ENCODE measurements around the gene MEIKIN. TPM values are rescaled to one million over a fixed set of nuclear protein-coding genes. Genes with fewer than 3 reads are reported as not detected.

The MEIKIN gene
- polyA plus RNA-seq, 1 donor from 2014 or later: not detected

DNA sequence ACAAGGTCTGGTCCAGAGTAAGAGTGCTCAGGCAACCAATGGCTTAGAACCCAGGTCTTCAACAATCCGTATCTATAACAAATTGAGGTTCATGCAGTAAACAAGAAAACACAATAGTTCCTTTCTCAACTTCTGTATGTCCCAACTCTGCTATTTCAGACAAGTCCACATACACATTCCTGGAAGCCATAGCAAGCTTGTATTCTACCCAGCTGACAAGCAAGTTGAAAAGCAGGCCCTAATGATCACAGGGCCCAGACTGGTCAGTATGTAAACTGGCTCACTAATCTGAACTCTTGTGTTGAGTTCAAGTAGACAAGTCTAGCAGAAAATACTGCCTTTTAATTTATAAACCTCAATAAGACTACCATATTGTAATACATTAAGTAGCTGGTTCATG is 175.5 kb downstream of the MEIKIN start:
- Histone ChIP-seq H3K4me2 (ENCODE audit: low read length) (no peak overlapping the region), H4K20me1 (ENCODE audit: insufficient read depth) (no peaks in the 10 kb centered on the region), H3K27me3 (ENCODE audit: insufficient read depth, low read depth, low read length) (no peaks in the 10 kb centered on the region), H2AFZ (ENCODE audit: low read depth, low read length) (no peak overlapping the region), H3K36me3 (ENCODE audit: insufficient read depth, low read length) (no peaks in the 10 kb centered on the region), H3K27ac (ENCODE audit: low read length) (no peak overlapping the region), H3K9ac (ENCODE audit: low read length) (no peak overlapping the region), H3K4me3 (ENCODE audit: low read length) (no peak overlapping the region), H3K79me2 (replicated peaks; ENCODE audit: insufficient read depth, low read length) (peaks cover 20% of the 10 kb centered on the region), H3K9me3 (ENCODE audit: low read length) (no peaks in the 10 kb centered on the region), H3K9me2 (ENCODE audit: insufficient read depth, low read length) (no peaks in the 10 kb centered on the region), H3F3A (ENCODE audit: insufficient read depth, low read length, poor library complexity, severe bottlenecking) (no peaks in the 10 kb centered on the region)
- TF ChIP-seq EP300 (conservative IDR thresholded peaks at IDR 0.05; ENCODE audit: poor library complexity, severe bottlenecking): no peak
- no peak for TF ChIP-seq MXI1 (conservative IDR thresholded peaks at IDR 0.05; ENCODE audit: poor library complexity, severe bottlenecking)
- TF ChIP-seq REST (IDR thresholded peaks at IDR 0.05; ENCODE audit: borderline replicate concordance): no peak
- no peak for TF ChIP-seq SMC3 (conservative IDR thresholded peaks at IDR 0.05; ENCODE audit: poor library complexity)
- TF ChIP-seq, protein P1, sequence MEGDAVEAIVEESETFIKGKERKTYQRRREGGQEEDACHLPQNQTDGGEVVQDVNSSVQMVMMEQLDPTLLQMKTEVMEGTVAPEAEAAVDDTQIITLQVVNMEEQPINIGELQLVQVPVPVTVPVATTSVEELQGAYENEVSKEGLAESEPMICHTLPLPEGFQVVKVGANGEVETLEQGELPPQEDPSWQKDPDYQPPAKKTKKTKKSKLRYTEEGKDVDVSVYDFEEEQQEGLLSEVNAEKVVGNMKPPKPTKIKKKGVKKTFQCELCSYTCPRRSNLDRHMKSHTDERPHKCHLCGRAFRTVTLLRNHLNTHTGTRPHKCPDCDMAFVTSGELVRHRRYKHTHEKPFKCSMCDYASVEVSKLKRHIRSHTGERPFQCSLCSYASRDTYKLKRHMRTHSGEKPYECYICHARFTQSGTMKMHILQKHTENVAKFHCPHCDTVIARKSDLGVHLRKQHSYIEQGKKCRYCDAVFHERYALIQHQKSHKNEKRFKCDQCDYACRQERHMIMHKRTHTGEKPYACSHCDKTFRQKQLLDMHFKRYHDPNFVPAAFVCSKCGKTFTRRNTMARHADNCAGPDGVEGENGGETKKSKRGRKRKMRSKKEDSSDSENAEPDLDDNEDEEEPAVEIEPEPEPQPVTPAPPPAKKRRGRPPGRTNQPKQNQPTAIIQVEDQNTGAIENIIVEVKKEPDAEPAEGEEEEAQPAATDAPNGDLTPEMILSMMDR (IDR thresholded peaks at IDR 0.05; ENCODE audit: poor library complexity, severe bottlenecking): no peak
- TF ChIP-seq EZH2 (IDR thresholded peaks at IDR 0.05; ENCODE audit: borderline replicate concordance, insufficient read depth, low read length, poor library complexity, severe bottlenecking): no peak
- no peak for TF ChIP-seq POLR2AphosphoS5 (IDR thresholded peaks at IDR 0.05)
- no peak for TF ChIP-seq RAD21 (conservative IDR thresholded peaks at IDR 0.05)
- no peak for TF ChIP-seq TAF1 (IDR thresholded peaks at IDR 0.05; ENCODE audit: low read depth)

GRCh38 chr5:131769336-131769735 is 176.1 kb downstream of the MEIKIN start:
- H4K20me1 ChIP-seq (ENCODE audit: insufficient read depth): no peaks in the 10 kb centered on the region
- H3K27ac ChIP-seq (ENCODE audit: low read length): no peak overlapping the region
- no peak overlapping the region for H3K4me3 ChIP-seq (ENCODE audit: low read length)
- H3K4me2 ChIP-seq (ENCODE audit: low read length): no peak overlapping the region
- no peaks in the 10 kb centered on the region for H3K9me3 ChIP-seq (ENCODE audit: low read length)
- H3K27me3 ChIP-seq (ENCODE audit: insufficient read depth, low read depth, low read length): no peaks in the 10 kb centered on the region
- H3K79me2 ChIP-seq (replicated peaks; ENCODE audit: insufficient read depth, low read length): peaks cover 20% of the 10 kb centered on the region
- H2AFZ ChIP-seq (ENCODE audit: low read depth, low read length): no peak overlapping the region
- H3K9me2 ChIP-seq (ENCODE audit: insufficient read depth, low read length): no peaks in the 10 kb centered on the region
- H3F3A ChIP-seq (ENCODE audit: insufficient read depth, low read length, poor library complexity, severe bottlenecking): no peaks in the 10 kb centered on the region
- no peak overlapping the region for H3K9ac ChIP-seq (ENCODE audit: low read length)
- H3K36me3 ChIP-seq (ENCODE audit: insufficient read depth, low read length): no peaks in the 10 kb centered on the region
- TF ChIP-seq EZH2 (IDR thresholded peaks at IDR 0.05; ENCODE audit: borderline replicate concordance, insufficient read depth, low read length, poor library complexity, severe bottlenecking) (no peak), REST (IDR thresholded peaks at IDR 0.05; ENCODE audit: borderline replicate concordance) (no peak), MXI1 (conservative IDR thresholded peaks at IDR 0.05; ENCODE audit: poor library complexity, severe bottlenecking) (no peak), TAF1 (IDR thresholded peaks at IDR 0.05; ENCODE audit: low read depth) (no peak), POLR2AphosphoS5 (IDR thresholded peaks at IDR 0.05) (no peak), RAD21 (conservative IDR thresholded peaks at IDR 0.05) (no peak), SMC3 (conservative IDR thresholded peaks at IDR 0.05; ENCODE audit: poor library complexity) (no peak), EP300 (conservative IDR thresholded peaks at IDR 0.05; ENCODE audit: poor library complexity, severe bottlenecking) (no peak)
- TF ChIP-seq, protein P1 (IDR thresholded peaks at IDR 0.05; ENCODE audit: poor library complexity, severe bottlenecking): no peak

Data from neural cell (in vitro differentiated cells).